BE2C (cell line): ENCODE data around the gene GAMT.

Source experiments
- DNase-seq: peaks from one replicate; pipeline ENCODE4 v3.0.0-alpha.2; 2020
- H3K27me3 ChIP-seq: fragments of 250-450 bp; sonication (Bioruptor Pico); 2 replicates; pipeline ENCODE4 v1.5.1; 2020; ENCODE audit warnings: mild to moderate bottlenecking
- H3K36me3 ChIP-seq: fragments of 250-450 bp; sonication (Bioruptor Pico); 2 replicates; pipeline ENCODE4 v1.5.1; 2020; ENCODE audit warnings: mild to moderate bottlenecking
- H3K4me1 ChIP-seq: fragments of 250-450 bp; sonication (Bioruptor Pico); 2 replicates; pipeline ENCODE4 v1.5.1; 2020
- H3K4me3 ChIP-seq: 2 replicates; pipeline ENCODE4 v1.5.1; 2011; ENCODE audit warnings: low read depth, low read length
- H3K9me3 ChIP-seq: fragments of 250-450 bp; sonication (Bioruptor Pico); 2 replicates; pipeline ENCODE4 v1.5.1; 2020
- TF ChIP-seq, protein P1 (sequence below): IDR thresholded peaks from 2 replicates; pipeline ENCODE4 v1.5.1; 2012; ENCODE audit warnings: mild to moderate bottlenecking, low read depth, low read length

GAMT gene

GRCh38 chr19:1377965-1378785 is 23.2 kb downstream of the GAMT start:
- Histone ChIP-seq H3K27me3 (no peaks in the 10 kb centered on the region), H3K36me3 (peaks cover 24% of the 10 kb centered on the region), H3K4me3 (no peak overlapping the region), H3K9me3 (no peaks in the 10 kb centered on the region), H3K4me1 (peaks cover 6% of the 10 kb centered on the region)
- TF ChIP-seq, protein P1, sequence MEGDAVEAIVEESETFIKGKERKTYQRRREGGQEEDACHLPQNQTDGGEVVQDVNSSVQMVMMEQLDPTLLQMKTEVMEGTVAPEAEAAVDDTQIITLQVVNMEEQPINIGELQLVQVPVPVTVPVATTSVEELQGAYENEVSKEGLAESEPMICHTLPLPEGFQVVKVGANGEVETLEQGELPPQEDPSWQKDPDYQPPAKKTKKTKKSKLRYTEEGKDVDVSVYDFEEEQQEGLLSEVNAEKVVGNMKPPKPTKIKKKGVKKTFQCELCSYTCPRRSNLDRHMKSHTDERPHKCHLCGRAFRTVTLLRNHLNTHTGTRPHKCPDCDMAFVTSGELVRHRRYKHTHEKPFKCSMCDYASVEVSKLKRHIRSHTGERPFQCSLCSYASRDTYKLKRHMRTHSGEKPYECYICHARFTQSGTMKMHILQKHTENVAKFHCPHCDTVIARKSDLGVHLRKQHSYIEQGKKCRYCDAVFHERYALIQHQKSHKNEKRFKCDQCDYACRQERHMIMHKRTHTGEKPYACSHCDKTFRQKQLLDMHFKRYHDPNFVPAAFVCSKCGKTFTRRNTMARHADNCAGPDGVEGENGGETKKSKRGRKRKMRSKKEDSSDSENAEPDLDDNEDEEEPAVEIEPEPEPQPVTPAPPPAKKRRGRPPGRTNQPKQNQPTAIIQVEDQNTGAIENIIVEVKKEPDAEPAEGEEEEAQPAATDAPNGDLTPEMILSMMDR: 0 out of 2 replicates have a peak, but pooled peaks have one; percentile 5
- DNase-seq: no peak

GRCh38 chr19:1377176-1377964 is 24.0 kb downstream of the GAMT start:
- no peaks in the 10 kb centered on the region for H3K9me3 ChIP-seq
- peaks cover 28% of the 10 kb centered on the region for H3K36me3 ChIP-seq
- no peak for DNase-seq
- H3K4me1 ChIP-seq: peaks cover 11% of the 10 kb centered on the region
- no peaks in the 10 kb centered on the region for H3K27me3 ChIP-seq
- TF ChIP-seq, protein P1: no peak
- H3K4me3 ChIP-seq: no peak overlapping the region

GRCh38 chr19:1376415-1376805 is 24.9 kb downstream of the GAMT start:
- Histone ChIP-seq H3K27me3 (no peaks in the 10 kb centered on the region), H3K36me3 (peaks cover 31% of the 10 kb centered on the region), H3K9me3 (no peaks in the 10 kb centered on the region), H3K4me1 (peaks cover 11% of the 10 kb centered on the region), H3K4me3 (no peak overlapping the region)
- no peak for DNase-seq
- TF ChIP-seq, protein P1: no peak

DNA sequence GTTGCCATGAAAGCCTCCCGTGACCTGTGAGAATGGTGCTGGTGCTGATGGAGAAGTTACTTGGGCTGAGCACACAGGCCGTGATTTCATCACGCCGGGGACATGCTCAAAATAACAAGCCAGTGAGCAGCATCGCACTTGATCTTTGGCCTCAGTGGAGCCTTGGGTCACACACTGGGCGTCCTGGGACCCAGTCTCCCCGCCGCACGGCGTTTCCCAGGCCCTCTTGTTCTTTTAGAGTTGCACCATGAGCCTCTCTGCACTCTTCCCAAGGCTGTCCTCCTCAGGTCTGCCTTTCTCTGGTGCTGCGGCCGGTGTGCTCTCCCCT is 27.1 kb downstream of the GAMT start:
- no peaks in the 10 kb centered on the region for H3K9me3 ChIP-seq
- TF ChIP-seq, protein P1: no peak
- DNase-seq: no peak
- H3K27me3 ChIP-seq: no peaks in the 10 kb centered on the region
- no peak overlapping the region for H3K4me3 ChIP-seq
- H3K36me3 ChIP-seq: peaks cover 53% of the 10 kb centered on the region
- peaks cover 11% of the 10 kb centered on the region for H3K4me1 ChIP-seq

DNA sequence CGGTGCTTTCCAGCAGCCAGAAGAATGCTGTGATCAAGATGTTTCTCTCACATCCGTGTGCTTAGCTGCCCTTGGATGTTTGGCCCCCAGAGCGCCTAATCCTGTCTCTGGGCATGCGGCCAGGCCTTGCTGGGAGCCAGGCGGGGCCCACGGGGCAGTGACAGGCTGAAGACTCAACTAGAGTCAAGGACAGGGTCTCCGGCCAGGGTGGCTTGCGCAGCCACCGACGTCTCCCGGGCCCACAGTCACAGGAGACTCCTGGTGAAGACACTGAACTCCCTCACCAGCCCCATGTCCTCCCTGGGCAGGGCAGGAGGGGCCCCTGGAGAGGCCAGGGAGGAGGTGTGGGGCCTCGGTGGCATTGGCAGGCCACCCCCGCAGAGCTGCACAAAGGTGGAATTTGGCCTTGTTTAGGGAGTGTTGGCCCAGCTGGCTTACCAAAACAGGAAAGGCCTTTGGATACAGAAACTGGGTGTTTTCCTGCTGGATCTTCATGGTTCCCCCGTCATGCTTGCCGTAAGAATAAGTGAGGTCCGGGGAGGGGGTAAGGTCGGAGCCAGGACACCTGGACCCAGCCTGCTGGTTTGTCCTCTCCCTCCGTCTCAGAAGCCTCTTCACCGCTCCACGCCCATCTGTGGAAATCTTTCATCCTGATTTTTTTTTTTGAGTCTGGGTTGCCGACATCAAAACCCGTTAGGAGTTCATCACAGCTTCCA is 27.6 kb downstream of the GAMT start:
- H3K4me1 ChIP-seq: peaks cover 11% of the 10 kb centered on the region
- TF ChIP-seq, protein P1: no peak
- H3K9me3 ChIP-seq: no peaks in the 10 kb centered on the region
- no peak overlapping the region for H3K4me3 ChIP-seq
- peaks cover 56% of the 10 kb centered on the region for H3K36me3 ChIP-seq
- peak; percentile 76 for DNase-seq
- H3K27me3 ChIP-seq: no peaks in the 10 kb centered on the region
